ENCODE measurements around the gene CC2D2A. TPM values are rescaled to one million over a fixed set of nuclear protein-coding genes. Genes with fewer than 3 reads are reported as not detected.

Gene CC2D2A
- total and polyA plus RNA-seq, 2 of the 13 experiments (the other 11 are each of a cell fraction or from before 2014, with no cell fraction given), result 4.2 to 7.2 TPM

- H3K79me2 ChIP-seq (ENCODE audit: insufficient read depth, low read length), result no peaks in the 10 kb centered on the region
- no peak overlapping the region for H3K27ac ChIP-seq (ENCODE audit: extremely low read length, insufficient read depth, low read length)
- ChIA-PET CTCF (ENCODE audit: low intra/inter-chr PET ratio, low total read pairs) (no interaction called here), POLR2A (no interaction called here)
- peaks cover 25% of the 10 kb centered on the region for H3K4me1 ChIP-seq (ENCODE audit: insufficient read depth, low read length)
- no peak overlapping the region for H3K4me2 ChIP-seq (ENCODE audit: low read depth, low read length)
- no peaks in the 10 kb centered on the region for H4K20me1 ChIP-seq (ENCODE audit: insufficient read depth, low read length)
- no TSS peak for BruUV-seq (replicated peaks)
- H2AFZ ChIP-seq (ENCODE audit: low read length), result no peak overlapping the region
- H3K9me3 ChIP-seq (ENCODE audit: low read length), result no peaks in the 10 kb centered on the region
- DNase-seq (ENCODE audit: low spot score) (no peak), ATAC-seq (no peak; the same call in 2 of the 3 replicates), FAIRE-seq (no peak)
- no peak overlapping the region for H3K9ac ChIP-seq (ENCODE audit: insufficient read depth, low read depth, low read length)
- in situ Hi-C loops (cut with HindIII; ENCODE audit: extremely low pct_ligation_motif_present, low pct_unique_long_range_greater_than_20kb), result no loop called here
- H3K36me3 ChIP-seq (replicated peaks in 1 of 2; ENCODE audit: control insufficient read depth in 1 of 2, insufficient read depth in 2 of 2, low read length in 2 of 2), result 0 out of 5 replicates have a peak, but pooled peaks cover 0 to 3% of the 10 kb centered on the region in 2 experiments
- no peaks in the 10 kb centered on the region for H3K27me3 ChIP-seq (ENCODE audit: control insufficient read depth in 1 of 2, insufficient read depth in 2 of 2, low read length in 2 of 2)
- no peak overlapping the region for H3K4me3 ChIP-seq (replicated peaks in 1 of 3; ENCODE audit: insufficient read depth in 1 of 3, low read depth in 2 of 3, low read length in 3 of 3)
- WGBS (ENCODE audit: low lambda C conversion rate), result 87% methylated on average over 6 of the region's 6 CpGs
- intact Hi-C loops (cut with micrococcal nuclease; ENCODE audit: unreplicated experiment), result no loop called here
- no peak for TF ChIP-seq ZNF232 (CRISPR knock-in tag; IDR thresholded peaks at IDR 0.05; ENCODE audit: borderline replicate concordance)
- TF ChIP-seq MZF1 (CRISPR knock-in tag; IDR thresholded peaks at IDR 0.05; ENCODE audit: borderline replicate concordance), result no peak
- no peak for TF ChIP-seq NFKBIZ (CRISPR knock-in tag; IDR thresholded peaks at IDR 0.05)
- no peak for TF ChIP-seq BATF2 (CRISPR knock-in tag; IDR thresholded peaks at IDR 0.05)
- TF ChIP-seq HOXA9 (CRISPR knock-in tag; IDR thresholded peaks at IDR 0.05; ENCODE audit: borderline replicate concordance), result no peak
- no peak for TF ChIP-seq ZNF589 (CRISPR knock-in tag; conservative IDR thresholded peaks at IDR 0.05)
- TF ChIP-seq HIVEP1 (CRISPR knock-in tag; IDR thresholded peaks at IDR 0.05), result no peak
- TF ChIP-seq ZNF12 (CRISPR knock-in tag; IDR thresholded peaks at IDR 0.05), result no peak
- TF ChIP-seq ZBTB14 (CRISPR knock-in tag; IDR thresholded peaks at IDR 0.05), result no peak
- no peak for TF ChIP-seq ZBTB1 (CRISPR knock-in tag; IDR thresholded peaks at IDR 0.05; ENCODE audit: borderline replicate concordance)
- TF ChIP-seq THAP7 (CRISPR knock-in tag; IDR thresholded peaks at IDR 0.05), result no peak
- TF ChIP-seq ZHX2 (IDR thresholded peaks at IDR 0.05; ENCODE audit: low read depth), result no peak
- TF ChIP-seq ZHX2 (CRISPR knock-in tag; IDR thresholded peaks at IDR 0.05; ENCODE audit: borderline replicate concordance), result no peak
Observed at GRCh38 chr4:15552557-15553362, 83.1 kb downstream of the CC2D2A start.
